ENCODE measurements around the gene LONP1. TPM values are rescaled to one million over a fixed set of nuclear protein-coding genes. Genes with fewer than 3 reads are reported as not detected.

Gene LONP1
- total RNA-seq, 1 donor from 2014 or later, result 116 TPM

- DNase-seq (ENCODE audit: low read depth), result no peak
Measured at GRCh38 chr19:5648464-5648863, 71.5 kb downstream of the LONP1 start.

DNA sequence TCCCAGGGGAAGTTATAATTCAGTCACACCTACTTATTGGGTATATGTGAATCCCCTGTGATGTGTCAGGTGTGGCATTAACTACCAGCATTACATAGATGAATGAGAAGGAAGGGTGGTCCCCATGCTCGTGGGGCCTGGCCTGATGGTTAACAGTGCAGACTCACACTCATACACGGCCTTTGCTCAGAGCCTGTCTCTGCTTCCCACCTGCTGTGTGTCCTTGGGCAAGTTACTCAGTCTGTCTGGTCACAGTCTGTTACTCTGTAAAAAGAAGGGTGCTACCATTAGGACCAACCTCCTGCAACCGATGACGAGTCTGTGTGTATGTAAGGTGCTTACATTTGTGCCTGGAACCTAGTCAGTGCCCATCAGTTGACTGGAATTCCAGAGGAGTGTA lies 73.2 kb downstream of the LONP1 start:
- no peak for DNase-seq (ENCODE audit: low read depth)

DNA sequence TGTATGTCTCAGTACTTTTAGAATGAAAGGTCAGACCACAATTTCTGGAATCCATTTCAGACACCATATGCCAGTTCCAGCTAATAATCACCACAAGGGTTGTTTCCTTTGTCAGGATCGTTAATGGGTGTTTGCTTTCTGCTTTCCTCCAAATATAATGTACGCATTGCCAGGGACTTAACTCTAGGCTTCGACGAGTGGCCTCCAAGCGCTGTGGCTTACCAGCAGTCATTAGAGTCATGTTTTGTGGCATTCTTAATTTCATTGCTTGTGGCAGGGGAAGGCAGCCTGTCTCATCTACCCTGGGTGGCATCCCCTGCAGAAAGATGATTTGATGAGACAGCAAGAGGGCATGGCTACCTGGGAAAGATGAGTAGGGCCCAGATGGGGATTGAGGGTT lies 74.5 kb downstream of the LONP1 start:
- DNase-seq (ENCODE audit: low read depth), result no peak

- no peak for DNase-seq (ENCODE audit: low read depth)
Measured at GRCh38 chr19:5644037-5644436, 75.9 kb downstream of the LONP1 start.

DNA sequence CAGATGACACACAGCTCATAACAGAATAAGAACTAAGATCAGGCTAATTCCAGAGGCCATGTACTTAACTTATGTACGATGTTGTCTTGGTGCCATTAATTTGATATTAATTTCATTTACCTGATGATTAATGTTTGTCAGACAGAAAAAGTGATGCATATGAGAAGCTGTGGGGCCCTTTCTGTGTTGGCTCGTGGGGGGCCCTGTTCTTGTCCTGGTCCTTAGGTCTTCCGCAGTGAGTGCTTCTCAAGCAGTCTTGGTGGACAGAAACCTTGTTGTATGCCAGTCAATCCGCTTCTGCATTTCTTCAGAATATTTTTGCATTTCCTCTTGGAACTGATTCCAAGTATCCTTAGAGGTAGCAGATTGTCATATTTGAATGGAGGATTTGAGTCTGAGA lies 76.9 kb downstream of the LONP1 start:
- no peak for DNase-seq (ENCODE audit: low read depth)

DNA sequence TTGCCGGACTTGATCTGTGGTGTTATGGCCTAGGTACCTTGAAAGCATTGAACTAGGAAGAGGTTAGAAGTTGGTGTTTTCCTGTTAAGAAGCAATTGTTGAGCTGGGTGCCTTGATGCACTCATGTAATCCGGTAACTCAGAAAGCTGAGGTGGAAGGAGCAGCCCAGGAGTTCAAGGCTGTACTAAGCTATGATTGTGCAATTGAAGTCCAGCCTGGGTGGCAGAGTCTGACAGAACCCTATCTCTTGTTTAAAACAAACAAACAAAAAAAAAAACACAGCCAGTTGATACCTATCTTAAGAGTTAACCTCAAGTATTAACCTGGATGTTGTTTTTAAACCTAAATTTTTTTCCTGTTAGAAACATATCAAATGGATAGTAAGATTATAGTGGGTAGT lies 77.7 kb downstream of the LONP1 start:
- DNase-seq (ENCODE audit: low read depth), result no peak

Other genes starting within 250 kb of the LONP1 start
- gene TINCR, start 152.2 kb downstream of the LONP1 start, total RNA-seq, result not detected in 2 replicates
- 12.3 and 57.2 TPM in 2 replicates for gene SAFB2, start 97.4 kb downstream of the LONP1 start, total RNA-seq
- 16.5 and 86.8 TPM in 2 replicates for gene SAFB, start 97.1 kb downstream of the LONP1 start, total RNA-seq
- 13.0 and 33.5 TPM in 2 replicates for gene MICOS13, start 39.6 kb downstream of the LONP1 start, total RNA-seq
- gene HSD11B1L, start 39.1 kb downstream of the LONP1 start, total RNA-seq, result 9.4 and 22.2 TPM in 2 replicates
- gene RPL36, start 29.9 kb downstream of the LONP1 start, total RNA-seq, result 159 and 652 TPM in 2 replicates
- not detected in 2 replicates for gene CATSPERD, start 491 bp upstream of the LONP1 start, total RNA-seq
- 0.15 TPM in 1 of 2 replicates, not detected in the other for gene PRR22, start 64.6 kb upstream of the LONP1 start, total RNA-seq
- 15.9 and 30.0 TPM in 2 replicates for gene DUS3L, start 71.0 kb upstream of the LONP1 start, total RNA-seq
- 0.17 and 0.20 TPM in 2 replicates for gene NRTN, start 84.9 kb upstream of the LONP1 start, total RNA-seq
- 0.05 TPM in 1 of 2 replicates, not detected in the other for gene FUT6, start 119.6 kb upstream of the LONP1 start, total RNA-seq
- gene FUT3, start 131.3 kb upstream of the LONP1 start, total RNA-seq, result 0.05 and 3.1 TPM in 2 replicates
- not detected in 2 replicates for gene FUT5, start 150.4 kb upstream of the LONP1 start, total RNA-seq
- 104 and 529 TPM in 2 replicates for gene NDUFA11, start 183.6 kb upstream of the LONP1 start, total RNA-seq
- 5.9 and 6.6 TPM in 2 replicates for gene VMAC, start 184.7 kb upstream of the LONP1 start, total RNA-seq
- 5.3 and 11.5 TPM in 2 replicates for gene CAPS, start 194.1 kb upstream of the LONP1 start, total RNA-seq